GM19324 (cell line): ENCODE data around the gene CSKMT.
"Not testable (repeated sequence)": the region's sequence is repeated elsewhere in the genome, so short reads cannot be mapped to it uniquely, and the experiment has no call there.

Experiments used
- ATAC-seq: cut with Tn5 transposase; IDR thresholded peaks from one replicate; pipeline ENCODE4 v1.9.1; 2021; ENCODE audit warnings: mild to moderate bottlenecking, moderate library complexity; ENCODE audit not compliant: unreplicated experiment, low FRiP score

Gene CSKMT

GRCh38 chr11:62652161-62653006 lies 12.7 kb upstream of the CSKMT start:
- ATAC-seq, result peak; percentile 19

DNA sequence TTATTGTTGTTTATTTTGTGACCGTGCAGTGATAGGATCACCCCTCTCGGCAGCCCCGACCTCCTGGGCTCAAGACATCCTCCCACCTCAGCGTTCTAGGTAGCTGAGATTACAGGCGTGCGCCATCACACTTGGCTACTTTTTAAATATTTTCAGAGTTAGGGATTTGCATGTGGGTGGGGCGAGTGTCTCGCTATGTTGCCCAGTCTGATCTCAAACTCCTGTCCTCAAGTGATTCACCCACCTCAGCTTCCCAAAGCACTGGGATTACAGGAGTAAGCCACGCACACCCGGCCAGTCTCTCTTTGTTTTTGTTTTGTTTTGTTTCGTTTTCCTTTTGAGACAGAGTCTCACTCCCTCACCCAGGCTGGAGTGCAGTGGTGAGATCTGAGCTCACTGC lies 10.8 kb upstream of the CSKMT start:
- ATAC-seq, result no peak

GRCh38 chr11:62656796-62657429 lies 8.2 kb upstream of the CSKMT start:
- ATAC-seq, result no peak

DNA sequence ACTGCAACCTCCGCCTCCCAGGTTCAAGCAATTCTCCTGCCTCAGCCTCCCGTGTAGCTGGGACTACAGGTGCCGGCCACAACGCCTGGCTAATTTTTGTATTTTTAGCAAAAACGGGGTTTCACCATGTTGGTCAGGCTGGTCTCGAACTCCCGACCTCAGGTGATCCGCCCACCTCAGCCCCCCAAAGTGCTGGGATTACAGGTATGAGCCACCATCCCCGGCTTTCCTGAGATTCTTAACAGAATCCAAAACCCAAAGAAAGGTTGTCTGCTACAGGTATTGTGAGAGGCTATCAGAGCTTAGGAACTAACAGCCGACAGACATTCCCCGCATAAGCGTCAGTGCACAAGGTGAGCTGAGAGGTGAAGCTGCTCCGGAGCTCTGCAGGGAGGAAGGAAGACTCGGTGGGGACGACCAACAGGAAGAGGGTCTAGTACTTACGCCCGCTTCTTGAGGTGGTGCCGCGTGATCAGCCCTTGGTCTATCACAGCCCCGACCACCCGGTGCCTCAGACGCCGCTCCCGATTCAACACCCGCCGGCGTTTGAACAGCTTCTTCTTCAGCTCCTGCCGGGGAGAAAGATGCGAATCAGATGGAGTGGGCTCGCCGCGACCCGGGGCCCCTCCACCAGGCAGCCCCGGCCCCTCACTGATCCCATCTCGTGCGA lies 572 bp upstream of the CSKMT start:
- ATAC-seq, result no peak

DNA sequence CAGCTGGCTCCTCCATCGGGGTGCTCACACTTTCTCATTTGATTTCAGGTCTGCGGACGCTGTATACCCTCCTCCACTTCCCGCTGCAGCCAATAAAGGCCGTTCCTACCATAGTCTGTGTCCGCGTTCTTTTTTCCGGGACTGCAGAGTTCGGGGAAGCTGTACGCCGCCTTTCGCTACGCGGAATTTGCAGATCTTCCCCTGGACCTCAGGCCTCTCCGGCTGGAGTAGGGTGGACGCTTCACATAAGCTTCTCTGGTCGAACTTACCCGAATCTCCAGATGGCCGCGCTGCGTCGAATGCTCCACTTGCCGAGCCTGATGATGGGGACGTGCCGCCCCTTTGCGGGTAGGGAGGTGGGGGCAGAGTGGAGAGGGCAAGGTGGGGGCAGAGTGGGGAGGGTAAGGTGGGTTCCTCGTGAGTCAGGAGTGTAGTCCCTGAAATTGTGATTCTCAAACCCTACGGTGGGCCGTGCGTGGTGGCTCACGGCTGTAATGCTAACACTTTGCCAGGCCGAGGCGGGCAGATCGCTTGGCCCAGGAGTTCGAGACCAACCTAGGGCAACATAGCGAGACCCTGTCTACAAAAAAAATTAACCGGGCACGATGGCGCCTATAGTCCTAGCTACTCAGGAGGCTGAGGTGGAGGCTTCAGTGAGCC lies 617 bp downstream of the CSKMT start:
- no peak for ATAC-seq

DNA sequence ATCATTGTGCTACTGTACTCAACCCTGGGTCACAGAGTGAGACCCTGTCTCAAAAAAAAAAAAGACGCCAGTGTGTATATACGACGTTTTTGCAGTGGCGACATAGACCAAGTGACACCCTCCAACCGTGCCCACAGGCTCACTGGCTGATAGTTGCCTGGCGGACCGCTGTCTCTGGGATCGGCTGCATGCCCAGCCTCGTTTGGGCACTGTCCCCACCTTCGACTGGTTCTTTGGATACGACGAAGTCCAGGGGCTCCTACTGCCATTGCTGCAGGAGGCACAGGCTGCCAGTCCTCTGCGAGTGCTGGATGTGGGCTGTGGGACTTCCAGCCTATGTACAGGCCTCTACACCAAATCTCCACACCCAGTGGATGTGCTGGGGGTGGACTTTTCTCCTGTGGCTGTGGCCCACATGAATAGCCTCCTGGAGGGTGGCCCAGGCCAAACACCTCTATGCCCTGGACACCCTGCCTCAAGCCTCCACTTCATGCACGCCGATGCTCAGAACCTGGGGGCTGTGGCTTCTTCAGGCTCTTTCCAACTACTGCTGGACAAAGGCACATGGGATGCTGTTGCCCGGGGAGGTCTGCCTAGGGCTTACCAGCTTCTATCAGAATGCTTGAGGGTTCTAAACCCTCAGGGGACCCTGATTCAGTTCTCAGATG lies 1.3 kb downstream of the CSKMT start:
- no peak for ATAC-seq

GRCh38 chr11:62667460-62667859 lies 2.3 kb downstream of the CSKMT start:
- no peak for ATAC-seq

DNA sequence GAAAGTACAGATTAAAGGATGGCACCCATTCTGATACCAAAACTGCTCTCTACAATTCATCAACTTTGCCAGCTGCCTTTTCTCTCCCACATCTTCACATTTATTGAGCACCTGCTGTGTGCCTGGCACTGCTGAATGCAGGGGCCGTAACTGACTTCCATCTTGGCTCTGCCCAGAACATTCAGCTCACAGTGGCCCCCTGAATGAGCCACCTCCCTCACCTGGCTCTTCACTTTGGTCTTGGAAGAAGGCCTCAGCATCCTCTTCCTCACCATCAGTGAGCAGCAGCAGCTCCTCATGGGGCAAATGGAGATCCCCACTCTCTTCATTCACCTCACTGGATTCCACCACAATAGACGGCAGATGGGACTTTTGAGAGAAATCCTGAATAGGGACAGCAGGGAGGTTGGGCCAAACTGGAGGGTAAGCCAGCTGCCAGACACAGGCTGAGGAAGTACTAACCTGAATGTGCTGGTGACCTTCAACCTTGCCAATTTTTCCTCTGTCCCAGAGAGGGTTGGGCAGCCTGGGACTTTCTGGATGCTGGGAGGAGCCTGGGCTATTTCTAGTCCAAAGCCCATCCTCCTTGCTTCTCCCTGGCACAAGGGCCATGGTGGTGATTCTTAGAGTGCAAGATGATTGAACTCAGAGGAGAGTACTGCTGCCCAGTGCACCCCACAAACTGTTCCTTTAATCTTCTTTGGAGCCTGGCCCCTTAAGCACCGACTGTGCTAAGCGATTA lies 4.5 kb downstream of the CSKMT start:
- no peak for ATAC-seq

GRCh38 chr11:62671236-62671607 lies 6.1 kb downstream of the CSKMT start:
- peak; percentile 13 for ATAC-seq

DNA sequence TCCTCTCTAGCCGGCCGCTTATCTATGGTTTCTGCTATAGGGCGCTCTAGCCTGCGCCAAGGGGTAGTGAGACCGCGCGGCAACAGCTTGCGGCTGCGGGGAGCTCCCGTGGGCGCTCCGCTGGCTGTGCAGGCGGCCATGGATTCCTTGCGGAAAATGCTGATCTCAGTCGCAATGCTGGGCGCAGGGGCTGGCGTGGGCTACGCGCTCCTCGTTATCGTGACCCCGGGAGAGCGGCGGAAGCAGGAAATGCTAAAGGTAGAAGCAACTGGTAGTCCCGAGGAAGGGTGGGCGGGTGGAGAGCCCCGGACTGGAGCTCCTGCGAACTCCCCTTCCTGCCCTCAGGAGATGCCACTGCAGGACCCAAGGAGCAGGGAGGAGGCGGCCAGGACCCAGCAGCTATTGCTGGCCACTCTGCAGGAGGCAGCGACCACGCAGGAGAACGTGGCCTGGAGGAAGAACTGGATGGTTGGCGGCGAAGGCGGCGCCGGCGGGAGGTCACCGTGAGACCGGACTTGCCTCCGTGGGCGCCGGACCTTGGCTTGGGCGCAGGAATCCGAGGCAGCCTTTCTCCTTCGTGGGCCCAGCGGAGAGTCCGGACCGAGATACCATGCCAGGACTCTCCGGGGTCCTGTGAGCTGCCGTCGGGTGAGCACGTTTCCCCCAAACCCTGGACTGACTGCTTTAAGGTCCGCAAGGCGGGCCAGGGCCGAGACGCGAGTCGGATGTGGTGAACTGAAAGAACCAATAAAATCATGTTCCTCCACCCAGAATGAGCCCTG lies 6.7 kb downstream of the CSKMT start, which contains the start of the genes LBHD1 and UQCC3:
Gene LBHD1 (minus strand): TSS at position 660 of the 782 bp plus-strand sequence. CDS start 2,236 bp downstream, outside the sequence.
Gene UQCC3 (plus strand): TSS at position 66 of the 782 bp plus-strand sequence. CDS start 73 bp downstream, at position 139.
- peak; percentile 49 for ATAC-seq

DNA sequence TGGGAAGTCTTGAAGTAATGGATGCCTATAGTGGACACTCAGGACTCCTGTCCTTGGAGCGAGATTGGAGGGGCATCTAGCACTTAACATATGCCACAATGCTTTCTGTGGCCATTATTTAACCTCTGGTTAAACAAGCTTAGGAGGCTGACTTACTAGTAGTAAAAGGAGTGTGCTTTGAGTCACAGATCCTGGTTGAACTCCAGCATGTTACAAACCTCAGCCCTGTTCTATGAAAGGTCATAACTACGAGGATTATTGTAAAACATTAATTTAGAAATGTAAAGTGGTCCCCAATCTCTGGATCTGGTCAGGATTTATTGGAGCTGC lies 8.0 kb downstream of the CSKMT start:
- no peak for ATAC-seq

GRCh38 chr11:62675415-62675814 lies 10.3 kb downstream of the CSKMT start:
- ATAC-seq, result not testable (repeated sequence)

GRCh38 chr11:62676698-62677097 lies 11.6 kb downstream of the CSKMT start:
- ATAC-seq, result no peak

GRCh38 chr11:62677156-62677555 lies 12.0 kb downstream of the CSKMT start:
- no peak for ATAC-seq

DNA sequence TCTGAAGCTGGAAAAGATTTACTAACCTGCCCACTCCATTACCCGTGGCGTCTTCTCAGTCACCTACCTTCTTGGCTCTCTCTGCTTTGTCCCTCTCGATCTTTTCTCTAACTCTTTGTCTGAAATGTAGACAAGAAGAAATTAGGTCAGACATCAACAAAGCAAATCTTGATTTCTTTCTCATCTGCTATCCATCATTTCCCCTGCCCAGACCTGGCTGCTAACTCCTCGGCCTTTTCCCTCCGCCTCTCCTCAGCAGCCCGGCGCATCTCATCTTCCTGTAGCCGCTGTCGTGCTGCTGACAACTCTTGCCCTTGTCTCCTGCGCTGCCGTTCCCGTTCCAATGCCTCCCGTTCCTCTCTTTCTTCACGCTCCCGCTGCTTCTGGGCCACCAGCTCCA lies 12.6 kb downstream of the CSKMT start:
- no peak for ATAC-seq

DNA sequence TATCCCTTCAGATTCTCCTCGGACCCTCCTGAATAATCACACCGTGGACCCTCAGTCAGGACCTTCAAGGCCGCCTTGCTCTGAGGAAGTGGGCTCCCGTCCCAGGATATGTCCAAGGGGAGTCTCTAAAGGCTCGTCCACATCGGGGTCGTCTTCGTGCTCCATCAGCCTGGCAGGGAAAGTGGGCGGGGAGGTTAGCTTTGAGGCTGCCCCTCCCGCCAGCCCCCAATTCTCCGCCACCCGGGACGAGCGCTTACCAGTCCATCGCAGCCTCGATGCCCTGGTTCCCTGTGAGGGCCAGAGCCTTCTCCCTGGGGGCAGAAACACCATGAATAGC lies 13.3 kb downstream of the CSKMT start:
- no peak for ATAC-seq

DNA sequence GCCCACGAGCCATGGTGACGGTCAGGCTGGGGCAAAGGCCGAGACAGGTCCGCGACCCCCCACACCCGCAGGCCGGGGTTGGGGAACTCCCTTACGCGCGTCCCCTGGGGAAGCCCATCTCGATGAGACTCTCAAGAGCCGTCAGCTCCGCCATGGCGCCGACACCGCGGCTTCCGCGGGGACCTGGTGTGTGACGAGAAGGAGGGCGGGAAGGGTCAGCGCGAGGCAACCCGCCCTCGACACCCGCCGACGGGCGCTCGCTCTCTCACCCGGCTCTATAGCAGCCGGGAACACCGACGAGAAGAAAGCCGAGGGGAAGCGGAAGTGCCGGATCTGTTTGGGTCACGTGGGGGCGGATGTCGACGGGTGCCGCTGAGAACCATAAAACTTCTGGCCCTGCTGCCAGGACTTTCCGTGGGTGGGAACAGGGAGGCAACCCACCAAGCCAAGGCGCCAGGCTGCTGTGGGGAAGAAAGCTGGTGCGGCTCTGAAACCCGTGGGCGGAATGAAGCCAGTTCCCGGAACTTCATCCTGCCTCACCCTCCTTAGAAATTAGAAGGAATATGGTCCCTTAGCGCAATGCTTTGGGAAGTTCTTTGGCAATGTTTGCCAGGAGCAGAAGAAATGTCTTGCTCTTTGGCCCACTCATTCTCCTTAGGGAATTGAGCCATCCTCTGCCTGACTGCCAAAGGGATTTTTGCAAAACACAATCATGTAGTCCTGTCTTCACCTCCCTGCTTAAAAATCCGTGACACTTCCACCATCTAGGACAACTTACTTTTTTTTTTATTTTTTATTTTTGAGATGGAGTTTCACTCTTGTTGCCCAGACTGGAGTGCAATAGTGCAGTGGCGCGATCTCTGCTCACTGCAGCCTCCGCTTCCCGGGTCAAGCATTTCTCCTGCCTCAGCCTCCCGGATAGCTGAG lies 13.9 kb downstream of the CSKMT start, which contains the start of gene UBXN1:
Gene UBXN1 (minus strand): TSS at position 304 of the 927 bp plus-strand sequence. CDS start 150 bp downstream, at position 154.
- no peak for ATAC-seq

GRCh38 chr11:62680825-62681240 lies 15.7 kb downstream of the CSKMT start:
- no peak for ATAC-seq
